GM19467 (cell line): ENCODE measurements around the gene STKLD1.
"Not testable (repeated sequence)": the region's sequence is repeated elsewhere in the genome, so short reads cannot be mapped to it uniquely, and the experiment has no call there.

Source experiments
- ATAC-seq: cut with Tn5 transposase; IDR thresholded peaks from one replicate; pipeline ENCODE4 v1.9.1; 2021; ENCODE audit warnings: mild to moderate bottlenecking, moderate library complexity; ENCODE audit not compliant: unreplicated experiment

The STKLD1 gene

DNA sequence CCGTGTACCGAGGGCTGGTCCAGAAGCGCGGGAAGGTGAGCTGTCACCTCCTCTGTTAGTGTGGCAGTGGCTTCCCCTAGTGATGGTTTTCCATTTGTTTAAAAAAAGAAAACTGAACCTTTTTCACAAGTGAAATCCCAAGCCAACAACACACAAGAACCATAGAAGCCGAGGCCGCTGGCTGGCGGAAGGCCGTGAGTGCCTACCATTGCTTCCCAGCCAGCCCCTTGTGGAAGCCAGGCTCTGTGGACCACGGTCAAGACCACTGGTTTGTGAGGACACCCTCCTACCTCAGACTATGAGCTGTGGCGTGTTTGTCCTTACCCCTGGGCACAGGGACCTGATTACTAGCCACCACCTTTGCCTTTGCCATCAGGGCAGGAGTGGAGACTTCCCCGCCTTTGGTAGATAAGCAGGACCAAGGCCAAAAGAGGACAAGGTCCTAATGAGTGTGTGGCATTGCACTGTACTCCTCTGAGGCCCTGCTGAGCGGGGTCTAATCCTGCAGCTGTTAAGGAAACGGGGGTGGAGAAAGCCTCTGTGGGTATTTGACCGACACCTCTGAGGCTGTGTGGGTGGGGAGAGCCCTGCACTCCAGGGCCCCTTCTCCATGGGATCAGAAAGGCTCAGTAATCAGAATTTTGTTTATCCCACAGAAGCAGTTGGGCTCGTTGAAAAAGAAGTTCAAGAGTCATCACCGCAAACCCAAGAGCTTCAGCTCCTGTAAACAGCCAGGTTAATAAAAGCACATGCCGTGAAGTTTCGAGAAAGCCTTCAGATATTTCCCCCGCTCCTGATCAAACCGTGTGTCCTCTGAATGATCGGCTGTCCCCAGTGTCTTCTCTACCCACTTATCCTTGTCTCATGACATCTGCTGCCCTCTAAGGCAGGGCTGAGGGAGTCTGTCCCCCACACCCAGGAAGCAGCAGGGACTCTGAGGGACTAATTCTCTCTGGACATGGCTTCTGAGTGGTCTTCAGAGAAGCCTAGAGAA, 15.5 kb upstream of the STKLD1 start:
- ATAC-seq: no peak

DNA sequence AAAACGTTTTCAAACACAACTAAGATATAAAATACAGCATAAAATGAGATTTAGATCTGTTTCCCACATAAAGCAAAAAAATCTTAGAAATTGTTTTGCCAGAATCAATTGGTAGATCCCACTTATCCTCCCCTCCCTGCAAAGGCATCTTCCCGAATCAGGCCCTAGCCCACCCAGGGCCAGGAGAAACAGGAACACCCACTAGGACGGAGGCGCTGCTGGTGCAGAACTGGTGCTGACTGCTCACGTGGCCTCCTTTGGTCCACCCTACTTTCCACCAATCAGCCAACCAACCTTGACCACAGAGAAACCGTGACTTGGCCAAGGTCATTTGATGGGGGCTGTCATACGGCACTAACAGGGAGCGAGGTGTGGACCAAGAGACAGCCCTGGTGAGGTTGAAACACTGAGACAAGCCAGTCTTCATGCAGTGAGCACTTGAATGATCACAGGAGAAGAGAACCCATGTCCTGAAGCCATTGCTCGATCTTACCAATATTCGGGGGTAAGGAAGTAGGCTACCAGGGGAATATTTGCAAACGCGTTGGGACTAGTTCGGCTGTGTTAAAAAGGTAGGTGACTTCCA, 14.6 kb upstream of the STKLD1 start:
- no peak for ATAC-seq

DNA sequence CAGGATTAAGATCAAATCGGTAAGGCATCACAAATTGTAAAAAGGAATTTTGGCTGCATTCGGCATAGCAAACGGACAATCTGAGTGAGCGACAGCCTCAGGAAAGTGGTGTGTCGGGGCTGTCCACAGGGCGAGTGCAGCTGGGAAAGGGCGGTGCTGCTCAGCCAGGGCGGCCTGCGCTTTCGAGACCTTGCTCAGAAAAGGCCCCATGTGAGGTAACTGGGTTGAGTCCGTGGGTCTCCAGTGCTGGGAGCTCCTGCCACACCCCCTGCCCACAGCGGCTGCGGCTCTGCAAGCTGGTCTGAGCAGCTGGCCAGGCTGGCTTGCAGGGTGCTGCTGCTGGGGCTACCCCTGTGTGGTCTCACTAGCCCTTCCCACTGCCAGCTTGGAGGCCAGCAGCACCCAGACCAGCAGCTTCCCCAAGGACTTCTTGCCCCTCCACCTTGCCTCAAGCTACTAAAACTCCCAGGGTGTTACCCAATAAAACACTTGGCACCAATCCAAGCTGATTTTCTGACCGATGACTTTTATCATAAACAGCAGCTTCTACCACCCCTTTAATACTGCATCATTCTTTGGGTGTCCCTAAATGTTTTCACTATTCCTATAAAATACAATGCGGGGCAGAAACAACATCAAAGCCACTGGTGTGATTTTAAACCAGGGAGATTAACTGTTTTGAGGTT, 13.7 kb upstream of the STKLD1 start:
- no peak for ATAC-seq

DNA sequence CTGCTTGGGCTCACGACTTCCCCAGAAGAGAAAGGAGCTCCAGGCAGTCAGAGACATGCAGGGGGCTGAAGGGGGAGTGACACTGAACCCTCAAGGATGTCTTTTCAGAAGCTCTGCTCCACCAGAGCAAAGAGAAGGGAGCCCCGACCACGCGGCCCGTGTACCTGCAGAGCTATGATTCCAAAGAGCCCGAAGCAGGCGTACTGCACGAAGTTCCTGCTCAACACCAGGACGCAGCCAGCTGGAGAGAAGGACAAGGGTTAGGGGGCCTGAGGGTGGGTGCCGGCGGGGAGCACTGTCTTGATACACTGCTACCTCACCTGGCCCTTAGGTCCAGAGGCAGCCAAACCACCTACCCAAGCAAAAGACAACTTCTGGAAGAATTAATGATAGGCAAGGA, 9.7 kb upstream of the STKLD1 start:
- ATAC-seq: no peak

DNA sequence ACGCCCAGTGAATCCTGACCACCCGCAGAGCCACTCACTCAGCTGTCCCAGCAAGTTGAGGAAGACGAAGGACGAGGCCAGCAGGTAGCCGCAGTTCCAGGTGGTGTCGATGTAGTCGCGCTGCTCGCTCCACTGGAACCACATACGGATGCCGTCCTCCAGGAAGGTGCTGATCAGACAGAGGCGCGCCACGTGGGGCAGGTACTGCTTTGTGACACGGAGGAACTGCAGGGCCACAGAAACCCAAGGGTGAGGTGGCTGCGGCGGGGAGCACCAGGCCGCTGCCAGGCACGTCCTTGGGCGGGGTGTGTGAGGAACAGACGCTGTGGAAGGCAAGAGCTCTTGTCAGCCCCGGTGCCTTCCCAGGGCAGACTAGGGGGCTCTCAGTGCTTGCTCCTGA, 8.9 kb upstream of the STKLD1 start:
- no peak for ATAC-seq

DNA sequence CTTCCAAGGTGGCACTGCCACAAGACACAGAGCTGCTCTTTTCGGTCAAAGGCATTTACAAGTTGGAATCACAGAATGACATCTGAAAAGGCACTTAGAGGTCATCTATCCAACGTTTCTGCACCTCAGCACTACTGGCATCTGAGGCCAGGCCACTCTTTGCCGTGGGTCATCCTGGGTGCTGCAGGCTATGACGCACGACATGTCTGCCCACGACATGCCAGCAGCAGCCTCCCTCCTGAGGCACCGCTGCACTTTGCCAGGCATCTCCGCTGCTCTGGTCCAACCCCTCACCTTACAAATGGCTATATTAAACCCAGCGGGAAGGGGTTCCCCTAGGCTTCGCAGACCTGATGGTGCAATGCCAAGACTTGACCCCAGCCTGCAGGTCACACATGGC, 8.4 kb upstream of the STKLD1 start:
- no peak for ATAC-seq

DNA sequence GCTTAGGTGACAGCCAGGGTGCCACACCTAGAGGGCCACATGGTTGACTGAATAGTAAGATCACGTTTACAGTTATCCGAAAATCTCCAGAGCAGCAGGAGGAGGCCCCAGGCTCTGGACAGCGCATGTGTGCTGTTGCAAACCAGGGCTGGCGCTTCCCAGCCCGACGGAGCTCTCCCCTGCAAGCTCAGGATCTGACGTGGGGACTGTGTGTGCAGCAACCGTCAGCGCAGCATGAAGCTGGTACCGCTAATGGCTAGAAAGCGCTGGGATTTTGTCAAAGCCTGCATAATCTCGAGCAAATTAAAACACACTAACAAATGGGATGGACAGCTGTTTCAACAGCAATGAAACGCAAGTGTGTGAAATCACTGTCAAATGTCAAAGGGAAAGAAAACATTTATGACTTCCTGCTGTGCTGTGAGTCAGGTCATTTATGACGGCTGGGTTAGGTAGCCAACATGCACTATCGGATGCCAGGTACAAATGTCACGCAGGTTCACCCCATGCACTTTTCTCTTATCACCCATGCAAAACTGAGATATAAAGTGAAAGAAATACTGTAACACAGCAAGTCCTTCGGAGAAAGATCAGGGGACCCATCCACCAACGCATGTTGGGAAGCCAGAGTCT, 7.8 kb upstream of the STKLD1 start:
- ATAC-seq: no peak

DNA sequence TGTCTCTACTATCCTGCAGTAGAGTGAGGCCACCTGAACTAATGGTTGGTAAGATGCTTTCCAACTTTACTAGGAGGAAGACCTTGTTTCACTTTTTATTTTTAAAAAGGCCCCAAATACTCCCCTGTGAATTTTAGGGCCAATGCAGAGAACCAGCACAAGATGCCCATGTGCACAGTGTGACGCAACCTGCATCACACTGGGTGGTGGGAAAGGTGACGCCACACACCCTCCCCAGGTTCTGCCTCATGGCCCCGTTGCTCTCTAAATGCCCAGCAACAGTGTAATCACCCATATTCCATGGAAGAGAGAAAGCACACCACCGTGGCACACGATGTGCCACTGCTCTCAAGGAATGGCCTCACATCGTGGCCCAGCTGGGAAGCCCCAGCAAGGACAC, 6.7 kb upstream of the STKLD1 start:
- ATAC-seq: no peak

DNA sequence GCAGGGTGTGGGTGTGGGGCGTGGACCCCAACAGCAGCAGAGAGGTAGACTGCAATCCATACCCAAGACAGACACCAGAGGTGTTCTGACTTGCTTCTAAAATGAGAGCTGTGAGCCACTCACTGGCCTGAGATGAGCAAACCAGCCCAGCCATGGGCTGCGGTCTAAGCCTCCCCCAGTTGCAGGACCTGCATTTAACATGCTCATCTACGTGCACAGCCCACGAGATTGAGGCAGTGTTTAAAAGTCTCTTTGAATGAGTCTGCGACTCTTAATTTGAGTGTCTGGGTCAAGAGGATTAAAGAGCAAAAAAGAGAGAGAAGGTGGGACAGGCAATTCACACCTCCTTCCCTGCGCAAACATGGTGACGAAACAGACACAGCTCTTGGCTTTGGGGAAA, 6.2 kb upstream of the STKLD1 start:
- no peak for ATAC-seq

DNA sequence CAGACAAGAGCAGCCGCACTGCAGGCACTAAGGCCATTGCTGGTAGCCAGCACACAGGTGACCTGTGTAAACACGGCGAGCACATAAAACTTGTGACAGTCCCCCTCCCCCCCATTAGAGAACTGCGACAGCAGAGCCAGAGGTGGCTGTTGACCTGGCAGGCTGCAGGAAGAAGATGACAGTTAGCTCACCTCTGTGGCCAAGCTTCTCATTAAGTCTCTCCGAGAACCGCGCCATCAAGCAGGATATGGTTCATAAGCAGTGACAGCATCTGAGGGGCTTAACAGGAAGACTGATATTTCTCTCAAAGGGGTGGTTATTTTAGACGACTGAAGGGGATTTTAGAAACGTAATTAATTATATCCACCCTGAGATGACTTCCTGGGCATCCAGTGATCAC, 5.5 kb upstream of the STKLD1 start:
- no peak for ATAC-seq

DNA sequence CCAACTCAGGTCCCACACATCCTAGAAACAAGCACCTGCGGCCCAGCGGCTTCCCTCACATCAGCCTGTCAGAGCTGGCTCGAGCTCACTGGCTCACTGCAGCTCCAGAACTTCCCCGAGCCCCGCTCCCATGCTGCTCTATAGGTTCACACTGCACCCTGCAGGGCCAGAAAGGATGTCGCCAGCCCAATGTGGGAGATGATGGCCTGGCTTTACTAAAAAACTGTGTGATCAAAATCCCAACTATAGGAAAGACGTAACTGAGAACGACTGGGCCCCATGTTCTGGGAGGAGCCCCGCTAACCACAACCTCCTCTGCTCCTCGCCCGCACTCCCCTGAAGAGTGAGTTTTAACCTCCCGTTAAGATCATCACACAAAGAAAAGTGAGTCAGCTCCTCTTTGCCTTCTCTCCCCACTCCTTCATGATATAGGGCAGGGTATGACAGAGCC, 4.9 kb upstream of the STKLD1 start:
- ATAC-seq: no peak

DNA sequence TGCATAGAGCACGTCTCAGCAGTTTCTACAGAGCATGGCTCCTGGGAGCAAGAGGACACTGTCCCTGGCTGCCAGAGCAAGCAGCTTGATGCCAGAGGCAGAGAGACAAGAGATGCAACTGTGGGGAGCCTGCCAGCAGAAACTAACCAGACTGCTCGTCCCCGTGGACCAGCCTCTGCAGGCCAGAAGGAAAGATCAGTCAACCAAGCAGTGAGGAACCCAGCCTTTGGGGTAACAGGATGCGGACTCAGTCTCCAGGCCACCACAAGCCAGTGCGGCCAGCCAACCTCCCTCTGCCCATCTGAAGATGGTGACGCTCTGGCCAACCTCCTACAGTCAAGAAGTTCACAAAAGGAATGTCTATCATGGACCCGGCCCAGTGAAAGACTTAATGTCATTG, 4.0 kb upstream of the STKLD1 start:
- ATAC-seq: no peak

DNA sequence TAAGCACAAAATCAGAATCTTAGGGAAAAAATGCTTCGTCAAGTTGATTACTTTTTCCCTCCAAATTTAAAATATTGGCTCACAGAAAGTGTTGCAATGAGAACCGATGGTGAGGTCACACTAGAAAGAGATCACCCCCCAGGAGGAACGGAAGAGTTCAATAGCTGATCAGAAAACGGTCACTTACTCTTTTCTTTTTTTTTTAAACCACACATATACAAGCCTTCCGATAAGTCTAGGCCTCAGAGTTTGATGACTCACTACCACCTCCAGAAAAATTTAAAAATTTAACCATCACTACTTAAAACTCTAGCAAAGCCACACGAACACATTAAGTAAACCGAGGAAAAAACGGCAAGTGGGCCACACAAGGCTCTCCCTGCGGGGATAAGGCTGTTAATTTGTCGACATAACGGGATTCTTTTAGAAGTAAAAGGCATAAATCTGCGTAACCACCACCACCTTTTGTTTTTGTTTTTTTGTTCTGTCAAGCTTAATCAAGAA, 1.5 kb upstream of the STKLD1 start:
- no peak for ATAC-seq

DNA sequence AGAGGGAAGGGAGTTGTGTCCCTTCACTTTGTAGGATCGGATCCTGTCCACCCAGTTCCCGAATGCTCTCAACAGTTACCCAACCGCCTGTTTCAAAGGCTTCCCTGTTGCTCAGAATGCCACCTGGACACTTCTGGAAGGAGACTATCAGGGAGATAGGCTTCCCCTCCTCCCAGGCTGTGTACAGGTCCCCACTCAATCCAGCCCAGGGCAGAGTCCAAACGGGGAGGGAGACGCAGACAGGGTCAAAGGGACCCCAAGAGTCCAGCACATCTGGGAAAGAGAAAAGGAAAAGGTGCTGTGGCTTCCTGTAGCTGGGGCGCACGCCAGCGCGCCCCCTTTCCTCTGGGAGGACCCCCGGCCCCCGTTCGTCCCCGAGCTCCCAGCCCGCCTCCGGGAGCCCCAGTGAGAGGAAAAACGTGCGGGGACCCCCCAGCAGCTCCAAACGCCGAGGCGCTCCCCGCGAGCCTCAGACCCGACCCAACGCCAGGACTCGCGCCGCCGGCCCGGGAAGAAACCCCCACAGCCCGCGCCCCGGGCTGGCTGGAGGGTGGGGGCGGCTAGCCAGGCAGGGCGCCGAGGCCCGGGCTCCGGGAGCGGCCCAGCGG, 946 bp upstream of the STKLD1 start:
- no peak for ATAC-seq

DNA sequence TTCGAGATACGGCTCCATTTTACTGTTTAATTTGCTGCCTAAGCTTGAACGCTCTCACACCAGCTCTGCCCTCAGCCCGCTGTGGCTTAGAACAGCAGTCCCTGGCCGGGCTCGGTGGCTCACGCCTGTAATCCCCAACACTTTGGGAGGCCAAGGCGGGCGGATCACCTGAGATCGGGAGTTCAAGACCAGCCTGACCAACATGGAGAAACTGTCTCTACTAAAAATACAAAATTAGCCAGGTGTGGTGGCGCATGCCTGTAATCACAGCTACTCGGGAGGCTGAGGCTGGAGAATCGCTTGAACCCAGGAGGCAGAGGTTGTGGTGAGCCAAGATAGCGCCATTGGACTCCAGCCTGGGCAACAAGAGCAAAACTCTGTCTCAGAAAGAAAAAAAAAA, 1.1 kb downstream of the STKLD1 start:
- ATAC-seq: not testable (repeated sequence)

DNA sequence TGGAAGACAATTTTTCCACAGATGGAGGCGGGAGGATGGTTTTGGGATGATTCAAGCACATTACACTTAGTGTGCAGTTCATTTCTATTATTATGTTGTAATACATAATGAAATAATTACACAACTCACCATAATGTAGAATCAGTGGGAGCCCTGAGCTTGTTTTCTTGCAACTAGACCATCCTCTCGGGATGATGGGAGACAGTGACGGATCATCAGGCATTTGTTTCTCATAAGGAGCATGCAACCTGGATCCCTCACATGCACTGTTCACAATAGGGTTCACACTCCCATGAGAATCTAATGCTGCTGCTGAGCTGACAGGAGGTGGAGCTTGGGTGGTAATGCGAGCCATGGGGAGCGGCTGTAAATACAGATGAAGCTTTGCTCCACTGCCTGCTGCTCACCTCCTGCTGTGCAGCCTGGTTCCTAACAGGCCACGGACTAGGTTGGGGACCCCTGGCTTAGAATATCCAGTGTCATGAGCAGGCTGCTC, 1.6 kb downstream of the STKLD1 start:
- no peak for ATAC-seq

DNA sequence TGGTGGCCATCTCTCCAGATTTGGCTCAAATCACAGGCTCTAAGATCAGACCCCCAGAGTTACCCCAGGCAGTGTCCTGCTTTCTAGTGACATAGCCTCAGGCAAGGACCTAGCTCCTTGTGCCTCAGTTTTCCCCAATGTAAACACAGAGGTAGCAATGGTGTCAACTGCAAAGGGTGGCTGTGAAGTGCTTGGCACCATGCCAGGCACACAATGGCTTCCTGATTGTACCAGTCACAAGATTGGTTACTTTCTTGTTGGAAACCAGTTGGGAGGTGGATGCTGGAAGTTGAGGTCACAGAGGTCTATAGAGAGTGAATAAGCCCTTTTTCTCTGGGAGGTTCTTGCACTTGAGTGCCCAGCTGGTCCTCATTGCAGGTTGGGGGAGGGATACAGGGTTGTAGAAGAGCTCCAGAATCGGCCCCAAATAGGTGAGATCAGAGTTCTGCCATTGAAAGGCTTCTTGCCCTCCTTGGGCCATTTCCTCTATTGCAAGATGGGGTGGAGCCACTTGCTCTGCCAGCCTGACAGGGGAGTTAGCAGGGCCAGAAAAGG, 2.3 kb downstream of the STKLD1 start:
- no peak for ATAC-seq

DNA sequence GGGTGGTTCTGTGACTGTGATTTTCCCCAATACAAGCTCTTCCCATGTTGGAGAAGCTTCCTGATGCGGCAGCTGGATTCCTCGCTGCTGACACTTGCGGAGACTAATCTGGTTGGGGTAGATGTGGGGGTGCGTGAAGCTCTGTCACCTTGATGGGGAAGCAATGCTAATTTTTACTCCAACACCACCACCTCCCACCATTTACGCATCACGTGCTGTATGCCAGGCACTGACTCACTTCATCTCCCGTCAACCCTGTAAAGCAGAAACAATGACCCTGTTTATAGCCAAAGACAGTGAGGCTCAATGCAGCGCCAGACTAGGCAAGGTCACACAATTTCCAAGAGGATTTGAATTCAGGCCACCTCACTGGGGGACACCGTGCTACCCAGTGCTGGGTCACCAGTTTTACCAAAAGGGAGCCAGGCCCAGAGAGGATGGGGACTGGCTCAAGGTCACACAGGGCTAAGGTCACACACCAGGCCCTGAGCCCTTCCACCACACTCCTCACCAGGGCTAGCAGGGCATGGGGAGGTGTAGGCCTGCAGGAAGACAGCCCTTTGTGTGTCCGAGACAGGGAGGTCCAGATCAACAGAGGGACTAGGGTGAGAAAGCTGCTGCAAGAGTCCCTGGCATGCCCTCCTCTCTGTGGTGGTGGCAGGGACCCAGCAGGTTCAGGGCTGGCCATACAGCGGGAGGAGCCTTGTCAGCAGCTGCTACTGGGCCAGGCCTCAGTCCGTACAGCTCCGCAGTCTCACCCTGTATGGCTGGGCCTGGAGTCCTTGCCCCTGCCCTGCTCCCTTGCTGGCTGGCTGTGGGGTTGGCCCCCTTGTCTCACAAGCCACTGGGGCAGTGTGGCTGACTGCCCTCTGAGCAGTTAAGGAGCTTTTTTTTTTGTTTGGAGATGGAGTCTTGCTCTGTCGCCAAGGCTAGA, 3.3 kb downstream of the STKLD1 start:
- no peak for ATAC-seq

DNA sequence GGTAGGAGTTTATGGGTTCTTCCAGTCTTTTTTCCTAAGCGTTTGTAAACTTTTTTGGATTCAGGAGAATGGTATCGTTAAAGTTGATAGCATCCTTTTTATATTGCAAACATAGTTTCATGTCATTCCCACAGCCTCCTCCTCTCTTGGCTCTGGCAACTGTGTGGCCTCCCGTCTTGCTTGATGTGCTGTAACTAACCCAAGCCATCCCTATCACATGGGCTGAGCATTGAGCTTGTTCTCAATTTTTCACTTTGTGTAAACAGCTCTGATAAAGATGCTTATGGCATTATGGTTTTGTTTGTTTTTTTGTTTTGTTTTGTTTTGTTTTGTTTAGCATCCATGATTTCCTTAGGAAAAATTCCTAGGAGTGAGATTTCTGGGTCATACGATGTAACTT, 4.6 kb downstream of the STKLD1 start:
- no peak for ATAC-seq
